Renal pelvis (tissue), 12 donors: Measurements from ENCODE around the gene PATL1. TPM values are rescaled to one million over a fixed set of nuclear protein-coding genes. Genes with fewer than 3 reads are reported as not detected.
"Not testable (repeated sequence)": the region's sequence is repeated elsewhere in the genome, so short reads cannot be mapped to it uniquely, and the experiment has no call there.

Experiments used
- DNase-seq: peaks from one replicate; pipeline ENCODE4 v3.0.0-alpha.2; 2013
- long read RNA-seq, 16 experiments: transcript quantifications; one replicate each; lab custom pipeline, GENCODE V29; 2026
- polyA plus RNA-seq, 3 donors: library from polyadenylated mRNA; unstranded; fragments of 120-200 nt; gene quantifications; one replicate each; pipeline ENCODE4 v1.2.1, GENCODE V29; 2013; ENCODE audit not compliant: insufficient read length in 3 of 3

The PATL1 gene, protein sequence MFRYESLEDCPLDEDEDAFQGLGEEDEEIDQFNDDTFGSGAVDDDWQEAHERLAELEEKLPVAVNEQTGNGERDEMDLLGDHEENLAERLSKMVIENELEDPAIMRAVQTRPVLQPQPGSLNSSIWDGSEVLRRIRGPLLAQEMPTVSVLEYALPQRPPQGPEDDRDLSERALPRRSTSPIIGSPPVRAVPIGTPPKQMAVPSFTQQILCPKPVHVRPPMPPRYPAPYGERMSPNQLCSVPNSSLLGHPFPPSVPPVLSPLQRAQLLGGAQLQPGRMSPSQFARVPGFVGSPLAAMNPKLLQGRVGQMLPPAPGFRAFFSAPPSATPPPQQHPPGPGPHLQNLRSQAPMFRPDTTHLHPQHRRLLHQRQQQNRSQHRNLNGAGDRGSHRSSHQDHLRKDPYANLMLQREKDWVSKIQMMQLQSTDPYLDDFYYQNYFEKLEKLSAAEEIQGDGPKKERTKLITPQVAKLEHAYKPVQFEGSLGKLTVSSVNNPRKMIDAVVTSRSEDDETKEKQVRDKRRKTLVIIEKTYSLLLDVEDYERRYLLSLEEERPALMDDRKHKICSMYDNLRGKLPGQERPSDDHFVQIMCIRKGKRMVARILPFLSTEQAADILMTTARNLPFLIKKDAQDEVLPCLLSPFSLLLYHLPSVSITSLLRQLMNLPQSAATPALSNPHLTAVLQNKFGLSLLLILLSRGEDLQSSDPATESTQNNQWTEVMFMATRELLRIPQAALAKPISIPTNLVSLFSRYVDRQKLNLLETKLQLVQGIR
- polyA plus RNA-seq: 10 to 100 TPM; 39.9 to 51.3 (median 43.7) TPM
- long read RNA-seq, donor 1, full-length matches to known transcripts: 1 of 15 reads
- long read RNA-seq, donor 1, partial matches to known transcripts: 14 of 15 reads
- long read RNA-seq, donor 1, other reads (novel, unspliced or antisense): 0 of 15 reads
- long read RNA-seq, donor 2, full-length matches to known transcripts: 3 of 3 reads
- long read RNA-seq, donor 2, partial matches to known transcripts: 0 of 3 reads
- long read RNA-seq, donor 2, other reads (novel, unspliced or antisense): 0 of 3 reads
- long read RNA-seq, donor 3, full-length matches to known transcripts: 6 of 6 reads
- long read RNA-seq, donor 3, partial matches to known transcripts: 0 of 6 reads
- long read RNA-seq, donor 3, other reads (novel, unspliced or antisense): 0 of 6 reads
- long read RNA-seq, donor 4, full-length matches to known transcripts: 2 of 7 reads
- long read RNA-seq, donor 4, partial matches to known transcripts: 5 of 7 reads
- long read RNA-seq, donor 4, other reads (novel, unspliced or antisense): 0 of 7 reads
- long read RNA-seq, donor 5: 0 reads
- long read RNA-seq, donor 6, full-length matches to known transcripts: 5 of 5 reads
- long read RNA-seq, donor 6, partial matches to known transcripts: 0 of 5 reads
- long read RNA-seq, donor 6, other reads (novel, unspliced or antisense): 0 of 5 reads
- long read RNA-seq, donor 7, full-length matches to known transcripts: 2 of 7 reads
- long read RNA-seq, donor 7, partial matches to known transcripts: 5 of 7 reads
- long read RNA-seq, donor 7, other reads (novel, unspliced or antisense): 0 of 7 reads
- long read RNA-seq, donor 8, full-length matches to known transcripts: 1 of 1 reads
- long read RNA-seq, donor 8, partial matches to known transcripts: 0 of 1 reads
- long read RNA-seq, donor 8, other reads (novel, unspliced or antisense): 0 of 1 reads
- long read RNA-seq, donor 9, full-length matches to known transcripts: 2 of 10 reads
- long read RNA-seq, donor 9, partial matches to known transcripts: 8 of 10 reads
- long read RNA-seq, donor 9, other reads (novel, unspliced or antisense): 0 of 10 reads
- long read RNA-seq, donor 10, full-length matches to known transcripts: 3 of 14 reads
- long read RNA-seq, donor 10, partial matches to known transcripts: 11 of 14 reads
- long read RNA-seq, donor 10, other reads (novel, unspliced or antisense): 0 of 14 reads
- long read RNA-seq, donor 11, full-length matches to known transcripts: 2 of 2 reads
- long read RNA-seq, donor 11, partial matches to known transcripts: 0 of 2 reads
- long read RNA-seq, donor 11, other reads (novel, unspliced or antisense): 0 of 2 reads
- long read RNA-seq, donor 12, full-length matches to known transcripts: 2 of 2 reads
- long read RNA-seq, donor 12, partial matches to known transcripts: 0 of 2 reads
- long read RNA-seq, donor 12, other reads (novel, unspliced or antisense): 0 of 2 reads
- long read RNA-seq, donor 13, full-length matches to known transcripts: 2 of 7 reads
- long read RNA-seq, donor 13, partial matches to known transcripts: 5 of 7 reads
- long read RNA-seq, donor 13, other reads (novel, unspliced or antisense): 0 of 7 reads
- long read RNA-seq, donor 14: 0 reads
- long read RNA-seq, donor 15, full-length matches to known transcripts: 3 of 10 reads
- long read RNA-seq, donor 15, partial matches to known transcripts: 7 of 10 reads
- long read RNA-seq, donor 15, other reads (novel, unspliced or antisense): 0 of 10 reads
- long read RNA-seq, donor 16, full-length matches to known transcripts: 1 of 1 reads
- long read RNA-seq, donor 16, partial matches to known transcripts: 0 of 1 reads
- long read RNA-seq, donor 16, other reads (novel, unspliced or antisense): 0 of 1 reads

DNA sequence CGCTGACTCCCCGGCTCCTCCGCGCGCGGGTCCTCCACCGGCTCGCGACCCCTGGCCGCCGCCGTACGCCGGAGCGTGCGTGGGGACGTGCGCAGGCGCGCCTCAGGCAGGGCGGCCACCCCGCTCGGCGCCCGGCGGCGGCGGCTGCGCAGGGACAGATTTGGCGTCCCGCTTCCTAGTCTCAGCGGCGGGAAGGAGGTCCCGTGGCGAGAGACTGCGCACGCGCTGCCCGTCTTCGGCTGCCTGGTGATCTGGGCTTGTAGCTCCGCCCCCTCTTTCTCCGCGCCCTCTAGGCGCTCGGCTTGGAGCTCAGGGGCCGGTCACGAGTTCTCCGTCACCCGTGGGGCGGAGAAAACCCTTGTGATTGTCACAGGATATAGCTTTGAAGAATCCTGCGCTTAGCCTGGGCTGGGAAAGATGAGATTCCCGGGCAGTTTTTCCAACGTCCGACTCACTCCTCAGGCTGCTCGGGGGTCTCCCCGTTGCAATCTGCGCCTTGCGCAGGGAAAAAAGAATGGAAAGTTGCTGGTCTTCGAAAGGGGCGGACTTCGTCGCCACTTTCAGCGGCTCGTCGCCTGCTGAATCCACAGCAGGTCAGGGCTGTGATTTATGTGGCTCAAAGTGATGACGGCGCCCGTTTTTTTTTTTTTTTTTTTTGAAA, at the start of gene PATL1:
PATL1 (minus strand) TSS at position 88 of the 661 bp plus-strand sequence. CDS start 142 bp downstream, outside the sequence.
- DNase-seq: peak; percentile 99

DNA sequence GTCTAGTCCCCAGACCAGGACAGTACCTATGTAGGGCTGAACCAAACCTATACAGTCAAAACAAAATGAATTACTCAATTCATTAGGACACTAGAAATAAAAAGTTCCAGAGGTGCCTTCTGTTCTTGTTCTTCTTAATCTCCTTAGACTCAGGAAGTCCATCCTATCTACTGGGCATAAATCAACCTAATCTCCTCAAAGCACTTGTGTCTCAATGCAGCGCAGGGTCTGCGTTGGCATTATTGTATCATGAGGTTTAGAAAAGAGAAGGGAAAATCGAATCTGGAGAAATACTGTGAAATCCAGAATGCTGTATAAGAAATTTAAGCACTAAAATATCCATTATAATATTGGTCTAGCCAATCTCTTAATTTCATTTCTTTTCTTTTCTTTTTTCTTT, 47.2 kb upstream of the PATL1 start:
- DNase-seq: no peak

DNA sequence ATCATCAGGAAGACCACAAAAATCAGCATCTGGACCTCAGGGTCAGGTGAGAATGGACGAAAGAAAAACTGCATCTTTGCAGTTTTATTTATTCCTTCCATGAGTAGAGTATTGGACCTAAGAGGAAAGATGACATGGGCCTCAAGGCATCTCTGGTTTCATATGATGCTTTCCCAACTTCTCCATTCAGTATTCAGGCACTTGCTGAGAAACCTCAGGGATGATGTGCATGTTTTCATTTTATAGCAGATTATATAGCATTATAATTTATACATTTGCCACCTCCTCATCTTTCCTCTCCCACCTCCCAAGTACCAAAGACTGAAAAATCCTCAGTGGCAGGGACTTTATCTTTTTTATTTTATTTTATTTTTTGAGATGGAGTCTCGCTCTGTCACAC, 44.9 kb upstream of the PATL1 start, which contains the start of gene OR10V1:
OR10V1 (minus strand) TSS at position 101 of the 400 bp plus-strand sequence; CDS start at position 101, 0 bp downstream.
- DNase-seq: no peak

DNA sequence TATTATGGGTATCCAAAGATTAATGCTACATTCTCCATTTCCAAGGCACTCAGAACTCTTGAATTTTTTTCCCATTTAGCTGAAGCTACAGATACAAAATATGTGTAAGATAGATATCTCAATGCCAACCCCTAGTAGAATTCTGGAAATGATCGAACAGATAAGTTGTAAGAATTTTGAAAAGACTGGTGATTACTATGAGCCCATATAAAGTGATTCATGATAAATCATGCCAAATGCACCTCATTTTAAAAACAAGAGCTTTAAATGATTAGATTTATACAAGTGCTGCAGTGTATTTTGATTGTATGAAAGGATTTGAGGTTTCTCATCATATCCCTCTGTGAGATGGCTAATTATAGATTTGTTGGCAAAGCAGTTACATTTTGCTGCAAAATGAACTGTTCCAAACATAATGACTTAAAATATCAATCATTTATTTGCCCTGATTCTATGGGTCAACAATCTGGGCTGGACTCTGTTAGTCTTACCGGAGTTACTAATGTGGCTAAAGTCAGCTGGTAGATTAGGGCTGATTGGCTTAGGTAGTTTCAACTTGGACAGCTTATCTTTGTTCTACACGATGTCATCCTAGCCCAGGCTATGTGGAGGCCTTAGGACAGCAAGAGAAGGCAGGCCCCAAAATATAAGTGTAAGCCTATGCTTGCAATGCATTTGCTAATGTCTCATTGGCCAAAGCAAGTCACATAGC, 41.5 kb upstream of the PATL1 start:
- DNase-seq: no peak

DNA sequence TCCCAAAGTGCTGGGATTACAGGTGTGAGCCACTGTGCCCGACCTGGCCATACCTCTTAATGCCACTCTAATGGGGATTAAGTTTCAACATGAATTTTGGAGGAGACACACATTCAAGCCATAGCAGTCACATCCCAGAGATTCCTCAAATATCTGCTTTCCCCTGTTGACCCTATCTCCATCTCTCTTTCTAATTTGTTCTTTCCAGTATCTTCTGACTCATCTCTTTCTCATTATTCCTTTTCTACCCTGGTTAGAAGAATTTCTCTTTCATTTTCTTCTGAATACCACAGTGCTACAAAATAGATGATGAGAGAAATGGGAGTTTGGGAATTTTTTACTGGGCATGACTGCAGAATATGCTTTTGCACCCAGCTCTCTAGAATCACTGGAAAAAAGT, 39.7 kb upstream of the PATL1 start:
- DNase-seq: no peak

DNA sequence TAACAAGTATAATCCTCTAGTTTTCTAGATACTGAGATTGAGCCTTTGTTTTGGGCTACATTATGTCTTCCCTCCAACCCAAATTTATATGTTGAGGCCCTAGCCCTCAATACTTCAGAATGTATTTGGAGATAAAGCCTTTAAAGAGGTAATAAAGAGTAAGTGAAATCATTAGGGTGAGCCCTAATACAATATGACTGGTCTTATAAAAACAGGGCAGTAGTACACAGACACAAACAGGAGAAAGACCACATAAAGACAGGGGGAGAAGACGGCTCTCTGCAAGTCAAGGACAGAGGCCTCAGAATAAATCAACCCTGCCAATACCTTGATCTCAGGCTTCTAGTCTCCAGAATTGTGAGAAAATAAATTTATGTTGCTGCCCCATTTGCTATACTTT, 38.5 kb upstream of the PATL1 start:
- no peak for DNase-seq

DNA sequence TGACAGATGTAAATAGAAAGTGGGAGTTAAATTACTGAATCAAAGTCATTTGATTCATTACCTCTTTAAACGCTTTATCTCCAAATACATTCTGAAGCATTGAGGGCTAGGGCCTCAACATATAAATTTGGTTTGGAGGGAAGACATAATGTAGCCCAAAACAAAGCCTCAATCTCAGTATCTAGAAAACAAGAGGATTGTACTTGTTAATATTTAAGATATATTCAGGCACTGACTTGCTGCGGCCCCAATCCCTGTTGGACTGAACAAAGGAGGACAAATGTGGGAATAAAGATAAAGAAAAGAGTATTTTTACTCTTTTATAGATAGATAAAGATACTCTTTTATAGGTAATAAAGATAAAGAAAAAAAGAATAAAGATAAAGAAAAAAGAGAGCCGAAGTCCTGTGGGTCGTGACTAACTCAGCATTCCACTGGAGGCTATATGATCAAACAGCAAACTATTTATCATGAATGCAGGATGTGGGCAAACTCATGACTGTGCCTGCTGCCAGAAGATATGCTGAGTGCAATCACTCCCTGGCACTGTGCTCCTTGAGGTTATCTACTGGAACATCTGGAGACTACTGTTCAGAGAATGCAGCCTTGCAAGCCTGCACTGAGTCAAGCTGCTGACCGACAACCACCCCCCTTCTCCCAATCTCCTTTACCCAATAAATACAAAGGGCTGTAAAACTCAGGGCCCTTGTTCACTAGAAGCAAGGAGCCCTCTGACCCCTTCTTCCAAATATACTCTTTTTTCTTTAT, 37.9 kb upstream of the PATL1 start:
- DNase-seq: no peak

DNA sequence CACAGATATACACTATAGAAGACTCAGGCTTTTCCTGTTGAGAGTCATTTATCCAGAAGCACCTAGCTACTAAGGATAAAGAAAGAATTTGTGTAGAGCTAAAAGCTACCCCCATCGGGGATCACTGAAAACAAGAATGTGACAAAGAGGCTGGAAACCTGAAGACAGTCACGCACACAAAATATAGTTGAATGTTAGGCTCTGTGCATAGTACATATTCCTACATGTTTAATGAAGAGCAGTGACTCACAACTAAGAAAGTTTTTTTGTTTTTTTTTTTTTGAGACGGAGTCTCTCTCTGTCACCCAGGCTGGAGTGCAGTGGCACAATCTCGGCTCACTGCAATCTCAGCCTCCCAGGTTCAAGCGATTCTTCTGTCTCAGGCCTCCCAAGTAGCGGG, 36.5 kb upstream of the PATL1 start:
- DNase-seq: no peak

DNA sequence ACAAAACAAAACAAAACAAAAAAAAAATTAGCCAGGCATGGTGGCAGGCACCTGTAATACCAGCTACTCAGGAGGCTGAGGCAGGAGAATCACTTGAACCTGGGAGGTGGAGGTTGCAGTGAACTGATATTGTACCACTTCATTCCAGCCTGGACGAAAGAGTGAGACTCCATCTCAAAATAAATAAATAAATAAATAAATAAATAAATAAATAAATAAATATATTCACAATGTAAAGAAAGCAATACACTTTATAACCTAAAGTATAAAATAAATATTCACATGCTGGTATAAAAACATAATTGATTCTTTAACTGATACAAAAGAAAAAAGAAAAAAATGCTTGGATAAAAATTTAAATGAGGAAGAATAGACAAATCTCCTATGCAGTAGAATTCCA, 34.7 kb upstream of the PATL1 start:
- DNase-seq: not testable (repeated sequence)

DNA sequence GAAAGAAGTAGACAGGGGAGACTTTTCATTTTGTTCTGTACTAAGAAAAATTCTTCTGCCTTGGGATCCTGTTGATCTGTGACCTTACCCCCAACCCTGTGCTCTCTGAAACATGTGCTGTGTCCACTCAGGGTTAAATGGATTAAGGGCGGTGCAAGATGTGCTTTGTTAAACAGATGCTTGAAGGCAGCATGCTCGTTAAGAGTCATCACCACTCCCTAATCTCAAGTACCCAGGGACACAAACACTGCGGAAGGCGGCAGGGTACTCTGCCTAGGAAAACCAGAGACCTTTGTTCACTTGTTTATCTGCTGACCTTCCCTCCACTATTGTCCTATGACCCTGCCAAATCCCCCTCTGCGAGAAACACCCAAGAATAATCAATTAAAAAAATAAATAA, 31.3 kb upstream of the PATL1 start:
- DNase-seq: not testable (repeated sequence)

DNA sequence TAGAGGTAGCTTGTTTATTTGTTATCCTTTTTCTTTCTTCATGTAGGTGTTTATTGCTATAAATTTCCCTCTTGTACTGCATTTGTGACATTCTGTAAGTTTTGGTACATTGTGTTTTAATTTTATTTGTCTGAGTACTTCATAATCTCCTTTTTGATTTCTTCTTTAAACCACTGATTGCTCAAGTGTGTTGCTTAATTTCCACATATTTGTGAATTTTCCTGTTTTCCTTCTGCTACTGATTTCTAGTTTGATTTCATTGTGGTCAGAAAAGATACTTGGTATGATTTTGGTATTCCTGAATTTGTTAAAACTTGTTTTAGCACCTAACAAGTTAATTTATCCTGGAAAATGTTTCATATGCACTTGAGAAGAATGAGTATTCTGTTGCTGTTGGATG, 29.7 kb upstream of the PATL1 start:
- DNase-seq: no peak

DNA sequence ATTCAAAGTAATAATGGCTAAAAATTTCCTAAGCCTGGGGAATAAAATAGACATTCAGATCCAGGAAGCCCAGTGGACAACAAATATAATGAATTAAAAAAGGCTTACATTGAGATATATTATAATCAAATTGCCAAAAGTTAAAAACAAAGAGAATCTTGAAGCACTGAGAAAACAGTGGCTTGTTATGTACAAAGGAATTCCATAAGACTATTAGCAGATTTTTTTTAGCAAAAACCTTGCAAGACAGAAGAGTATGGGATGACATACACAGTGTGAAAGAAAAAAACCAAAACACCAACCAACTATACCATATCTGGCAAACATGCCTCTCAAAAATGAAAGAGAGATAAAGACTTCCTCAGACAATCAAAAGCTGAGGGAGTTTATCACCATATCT, 24.1 kb upstream of the PATL1 start:
- no peak for DNase-seq

DNA sequence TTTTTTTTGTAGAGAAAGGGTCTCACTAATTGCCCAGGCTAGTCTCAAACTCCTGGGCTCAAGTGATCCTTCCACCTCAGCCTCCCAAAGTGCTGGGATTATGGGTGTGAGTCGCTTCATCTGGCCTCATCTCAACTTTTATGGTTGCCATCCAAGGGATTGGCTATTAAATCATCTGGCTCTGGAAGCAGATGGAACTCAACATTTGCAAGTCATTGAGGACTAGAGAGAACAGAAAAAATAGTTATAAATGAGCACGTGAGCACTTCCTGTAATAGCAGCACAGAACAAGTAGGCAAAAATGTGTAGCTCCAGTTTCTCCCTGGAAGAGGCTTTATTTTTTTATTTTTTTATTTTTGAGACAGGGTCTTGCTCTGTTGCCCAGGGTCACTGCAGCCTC, 22.3 kb upstream of the PATL1 start:
- no peak for DNase-seq

DNA sequence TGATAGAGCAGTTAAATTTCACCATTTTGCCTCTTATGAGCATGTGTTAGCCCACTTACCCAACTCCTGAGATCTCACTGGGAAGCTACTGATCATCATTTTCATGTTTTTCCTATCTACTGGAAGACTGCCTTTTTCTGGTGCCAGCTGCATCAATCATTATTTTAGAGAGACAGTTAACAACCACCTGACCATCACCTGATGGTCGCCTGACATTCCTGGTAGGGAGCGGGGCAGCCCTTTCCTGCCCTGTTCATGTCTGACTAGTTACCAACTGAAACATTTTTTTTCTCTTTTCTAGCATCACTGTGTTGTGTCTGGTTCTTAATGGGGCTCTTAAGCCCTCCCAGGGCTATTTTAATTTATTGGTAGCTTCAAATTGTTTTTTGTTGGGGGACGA, 20.2 kb upstream of the PATL1 start:
- DNase-seq: no peak

DNA sequence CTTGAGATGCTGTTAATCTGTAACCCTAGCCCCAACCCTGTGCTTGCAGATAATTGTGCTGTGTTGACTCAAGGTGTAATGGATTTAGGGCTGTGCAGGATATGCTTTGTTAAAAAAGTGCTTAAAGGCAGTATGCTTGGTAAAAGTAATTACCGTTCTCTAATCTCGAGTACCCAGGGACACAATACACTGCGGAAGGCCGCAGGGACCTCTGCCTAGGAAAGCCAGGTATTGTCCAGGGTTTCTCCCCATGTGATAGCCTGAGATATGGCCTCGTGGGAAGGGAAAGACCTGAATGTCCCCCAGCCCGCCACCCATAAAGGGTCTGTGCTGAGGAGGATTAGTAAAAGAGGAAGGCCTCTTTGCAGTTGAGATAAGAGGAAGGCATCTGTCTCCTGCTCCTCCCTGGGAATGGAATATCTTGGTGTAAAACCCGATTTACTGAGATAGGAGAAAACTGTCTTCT, 12.5 kb upstream of the PATL1 start:
- DNase-seq: not testable (repeated sequence)

DNA sequence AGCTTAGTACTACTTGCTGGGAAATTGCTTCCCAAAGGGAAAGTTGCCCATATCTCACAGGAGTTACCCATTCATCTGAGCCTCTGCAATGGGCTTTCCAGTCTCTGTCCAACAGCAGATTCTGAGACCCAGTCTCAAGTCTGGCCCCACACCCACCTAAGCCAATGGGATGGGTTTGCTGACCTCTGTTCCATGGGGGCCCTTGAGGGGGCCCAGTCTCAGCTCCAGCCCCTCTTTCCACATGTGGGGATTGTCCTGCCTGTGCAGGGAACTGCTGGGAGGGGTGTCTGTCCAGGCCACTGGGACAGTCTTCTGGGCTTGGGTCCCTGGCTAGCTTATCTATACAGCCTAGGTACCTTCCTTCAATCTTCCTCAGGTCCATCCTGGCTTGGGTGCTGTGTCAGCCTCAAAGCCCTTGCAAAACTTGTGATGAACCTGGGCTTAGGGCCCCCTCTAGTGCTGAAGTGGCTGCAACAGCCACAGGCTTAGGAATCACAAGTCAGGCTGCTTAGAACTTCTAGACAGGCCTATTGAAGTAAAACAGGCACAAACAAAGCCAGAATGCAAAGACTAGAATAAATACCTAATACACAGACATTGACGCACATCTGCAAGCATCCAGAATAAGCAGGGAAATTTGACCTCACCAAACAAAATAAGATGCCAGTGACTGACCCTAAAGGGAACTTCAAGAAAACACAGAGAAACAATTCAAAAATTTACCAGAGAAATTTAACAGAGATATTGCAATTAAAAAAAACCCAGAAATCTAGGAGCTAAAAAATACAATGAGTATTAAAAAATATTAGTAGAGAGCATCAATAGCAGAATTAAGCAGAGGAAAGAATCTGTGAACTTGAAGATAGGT, 11.7 kb upstream of the PATL1 start:
- peak; percentile 68 for DNase-seq
